LNCaP clone FGC (cell line): ENCODE results near the gene SCD5.

Source experiments
- DNase-seq: peaks from one replicate; pipeline ENCODE4 v3.0.0-alpha.2; 2011; ENCODE audit warnings: low read depth
- H3K4me3 ChIP-seq: 2 replicates; pipeline ENCODE4 v1.5.1; 2011; ENCODE audit warnings: mild to moderate bottlenecking, low read depth, low read length, control low read depth
- TF ChIP-seq, protein P1 (sequence below): IDR thresholded peaks from 2 replicates; pipeline ENCODE4 v1.5.1; 2012; ENCODE audit warnings: mild to moderate bottlenecking; ENCODE audit not compliant: control insufficient read depth, insufficient read depth; ENCODE audit errors: extremely low read depth

SCD5 gene

DNA sequence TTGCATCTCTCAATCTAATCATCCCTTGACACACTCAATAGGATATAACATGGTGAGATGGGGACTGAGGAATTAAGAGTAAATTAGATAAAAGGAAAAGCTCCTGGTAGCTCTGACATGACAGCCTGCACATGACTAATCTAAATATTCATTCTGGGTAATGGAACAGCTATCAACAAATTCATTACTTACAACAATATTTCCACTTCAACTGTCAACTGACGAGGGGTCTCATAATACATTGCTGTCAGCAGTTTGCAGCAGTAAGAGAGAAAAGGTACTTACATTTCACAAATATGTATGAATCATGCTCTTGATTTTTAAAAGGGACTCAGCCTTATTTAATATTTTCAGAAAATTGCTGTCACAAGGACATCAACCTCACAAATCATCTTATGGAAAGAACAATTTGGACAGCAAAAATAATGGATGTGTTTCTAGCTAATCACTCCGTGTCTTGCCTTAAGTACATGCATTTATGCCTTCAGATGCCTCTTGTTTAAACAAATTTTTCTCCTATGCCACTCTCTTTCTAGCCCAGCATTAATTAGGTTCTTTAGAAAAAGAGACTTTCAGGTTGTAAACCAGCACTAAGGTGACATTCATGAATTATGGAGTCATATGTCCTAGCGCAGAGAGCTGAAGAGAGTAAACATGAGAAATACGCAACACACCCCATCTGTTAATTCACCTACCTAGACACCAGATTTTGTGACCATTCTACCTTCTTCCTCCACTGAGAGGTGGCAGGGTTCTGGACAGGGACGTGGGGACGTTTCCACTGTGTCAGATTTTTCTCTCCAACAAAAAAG is 137.2 kb downstream of the SCD5 start:
- TF ChIP-seq, protein P1, sequence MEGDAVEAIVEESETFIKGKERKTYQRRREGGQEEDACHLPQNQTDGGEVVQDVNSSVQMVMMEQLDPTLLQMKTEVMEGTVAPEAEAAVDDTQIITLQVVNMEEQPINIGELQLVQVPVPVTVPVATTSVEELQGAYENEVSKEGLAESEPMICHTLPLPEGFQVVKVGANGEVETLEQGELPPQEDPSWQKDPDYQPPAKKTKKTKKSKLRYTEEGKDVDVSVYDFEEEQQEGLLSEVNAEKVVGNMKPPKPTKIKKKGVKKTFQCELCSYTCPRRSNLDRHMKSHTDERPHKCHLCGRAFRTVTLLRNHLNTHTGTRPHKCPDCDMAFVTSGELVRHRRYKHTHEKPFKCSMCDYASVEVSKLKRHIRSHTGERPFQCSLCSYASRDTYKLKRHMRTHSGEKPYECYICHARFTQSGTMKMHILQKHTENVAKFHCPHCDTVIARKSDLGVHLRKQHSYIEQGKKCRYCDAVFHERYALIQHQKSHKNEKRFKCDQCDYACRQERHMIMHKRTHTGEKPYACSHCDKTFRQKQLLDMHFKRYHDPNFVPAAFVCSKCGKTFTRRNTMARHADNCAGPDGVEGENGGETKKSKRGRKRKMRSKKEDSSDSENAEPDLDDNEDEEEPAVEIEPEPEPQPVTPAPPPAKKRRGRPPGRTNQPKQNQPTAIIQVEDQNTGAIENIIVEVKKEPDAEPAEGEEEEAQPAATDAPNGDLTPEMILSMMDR = no peak
- H3K4me3 ChIP-seq = no peak overlapping the region
- DNase-seq = no peak

DNA sequence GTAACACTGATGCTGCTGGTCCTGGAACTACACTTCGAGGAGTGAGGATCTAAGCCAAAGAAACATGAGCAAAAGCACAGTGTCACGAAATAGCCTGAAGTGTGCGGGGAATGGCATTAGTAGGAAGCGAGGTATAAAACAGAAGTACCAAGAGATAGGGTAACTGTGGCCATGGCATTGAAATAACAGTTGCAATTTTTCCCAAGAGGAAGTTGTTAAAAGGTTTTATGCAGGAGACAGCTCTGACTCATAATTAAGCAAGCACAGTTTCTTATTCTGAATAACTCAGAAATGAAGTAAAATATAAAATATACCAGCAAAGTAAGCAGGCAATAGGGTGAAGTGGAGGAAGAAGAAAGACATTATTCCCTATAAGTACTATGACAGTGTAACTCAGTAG is 146.5 kb downstream of the SCD5 start:
- H3K4me3 ChIP-seq = no peak overlapping the region
- TF ChIP-seq, protein P1 = no peak
- DNase-seq = no peak

DNA sequence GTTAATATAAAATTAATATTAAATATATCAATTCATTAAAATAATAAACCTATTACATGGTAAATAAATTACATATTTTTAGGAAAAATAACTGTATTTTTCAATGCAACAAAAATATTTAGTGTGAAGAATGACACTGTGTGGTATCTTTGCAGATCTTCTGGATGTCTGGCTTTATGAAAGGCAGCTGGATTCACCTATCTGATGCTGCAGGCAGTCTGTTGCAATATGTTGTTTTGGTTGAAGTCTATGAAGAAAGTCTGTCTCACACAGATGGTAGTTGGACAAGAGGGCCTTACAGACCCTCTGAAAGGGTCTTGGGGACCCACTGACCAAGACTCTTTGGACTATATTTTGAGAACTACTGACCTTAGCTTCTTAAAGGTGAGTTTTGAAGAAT is 147.7 kb downstream of the SCD5 start:
- no peak for DNase-seq

DNA sequence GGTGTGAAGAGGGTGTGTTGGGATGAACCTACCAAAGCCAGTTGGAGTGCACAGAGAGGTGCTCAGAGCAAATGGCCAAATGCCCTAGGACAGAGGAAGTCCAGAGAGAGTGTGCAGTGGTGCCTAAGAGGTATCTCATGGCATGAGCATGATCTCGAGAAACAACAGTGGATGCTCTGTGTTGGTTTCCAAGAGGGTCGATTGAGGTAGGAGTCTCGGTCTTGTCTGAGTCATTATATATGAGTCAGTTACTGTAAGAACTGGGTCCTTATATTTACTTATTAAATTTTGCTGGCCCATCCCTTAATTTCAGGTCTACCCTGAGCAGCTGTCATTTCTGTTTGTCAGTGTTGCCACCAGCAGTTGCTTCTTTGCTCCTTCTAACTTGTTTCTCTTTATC is 150.2 kb downstream of the SCD5 start:
- no peak for DNase-seq

More for the DNA sequence above, 147.7 kb downstream of the SCD5 start:
- TF ChIP-seq, protein P1 = no peak
- no peak overlapping the region for H3K4me3 ChIP-seq

DNA sequence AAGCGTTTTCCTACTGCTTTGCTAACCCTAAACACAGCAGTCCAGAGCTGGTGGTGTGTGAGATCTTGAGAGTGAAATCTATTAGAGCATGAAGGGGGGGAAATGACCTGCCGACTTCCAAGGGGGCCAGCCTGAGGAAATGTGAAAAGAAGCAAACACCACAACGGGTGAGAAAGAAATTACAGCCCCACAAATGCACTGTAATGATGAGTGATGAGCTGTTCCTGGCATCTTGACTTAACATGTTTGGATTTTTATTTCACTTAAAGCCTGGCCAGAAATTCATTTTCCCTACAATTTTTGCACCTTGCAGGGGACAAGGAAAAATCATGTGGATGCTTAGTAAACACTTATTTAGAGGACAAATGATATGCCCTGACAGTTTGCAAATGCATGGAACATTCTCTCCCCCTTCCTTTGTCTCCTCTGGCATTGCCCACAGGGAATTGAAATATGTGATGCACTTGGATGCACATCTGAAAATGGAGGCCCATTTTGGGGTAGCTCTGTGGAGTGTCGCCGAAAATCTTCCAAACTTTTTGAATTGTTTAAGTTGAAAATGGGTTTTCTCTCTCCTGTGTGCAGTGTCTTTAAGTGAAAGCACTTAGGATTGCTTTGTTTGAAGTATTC is 152.5 kb downstream of the SCD5 start:
- no peak overlapping the region for H3K4me3 ChIP-seq
- no peak for DNase-seq
- TF ChIP-seq, protein P1 = no peak

More for the DNA sequence above, 150.2 kb downstream of the SCD5 start:
- TF ChIP-seq, protein P1 = no peak
- no peak overlapping the region for H3K4me3 ChIP-seq

DNA sequence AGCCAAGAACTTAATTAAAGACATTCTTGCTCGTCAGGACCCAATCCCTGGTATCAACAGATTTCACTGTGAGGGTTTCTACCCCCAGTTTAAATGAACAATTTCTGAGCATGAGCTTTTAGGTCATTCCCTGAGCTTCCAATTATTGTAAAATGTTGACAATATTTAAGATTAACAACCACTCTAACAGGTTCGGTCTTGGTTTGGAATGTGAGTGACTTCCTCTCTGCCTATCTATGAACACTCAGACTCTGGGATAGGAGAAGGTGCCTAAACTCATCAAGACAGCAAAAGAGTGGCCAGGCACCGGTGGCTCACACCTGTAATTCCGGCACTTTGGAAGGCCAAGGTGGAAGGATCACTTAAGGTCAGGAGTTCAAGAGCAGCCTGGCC is 153.9 kb downstream of the SCD5 start:
- DNase-seq = no peak
- TF ChIP-seq, protein P1 = no peak

More for the DNA sequence above, 153.9 kb downstream of the SCD5 start:
- H3K4me3 ChIP-seq = no peak overlapping the region
